WERI-Rb-1 (cell line): ENCODE results near the gene DLD.
"Not testable (repeated sequence)": the region's sequence is repeated elsewhere in the genome, so short reads cannot be mapped to it uniquely, and the experiment has no call there.

Experiments
- DNase-seq: peaks from one replicate; pipeline ENCODE4 v3.0.0-alpha.2; 2020
- H3K27ac ChIP-seq: fragments of 250-450 bp; sonication (Bioruptor Pico); 2 replicates; pipeline ENCODE4 v1.5.1; 2020; ENCODE audit warnings: mild to moderate bottlenecking, moderate library complexity
- H3K27me3 ChIP-seq: fragments of 250-450 bp; sonication (Bioruptor Pico); 2 replicates; pipeline ENCODE4 v1.5.1; 2021; ENCODE audit warnings: mild to moderate bottlenecking, low read depth, moderate library complexity; ENCODE audit not compliant: insufficient read depth, severe bottlenecking
- H3K36me3 ChIP-seq: fragments of 250-450 bp; sonication (Bioruptor Pico); 2 replicates; pipeline ENCODE4 v1.5.1; 2020; ENCODE audit warnings: mild to moderate bottlenecking, moderate library complexity
- H3K4me3 ChIP-seq: 2 replicates; pipeline ENCODE4 v1.5.1; 2011; ENCODE audit warnings: low read depth, mild to moderate bottlenecking, control low read depth, low read length
- H3K9me3 ChIP-seq: fragments of 250-450 bp; sonication (Bioruptor Pico); 2 replicates; pipeline ENCODE4 v1.5.1; 2021; ENCODE audit warnings: mild to moderate bottlenecking, moderate library complexity; ENCODE audit not compliant: severe bottlenecking
- CTCF ChIP-seq: IDR thresholded peaks from 2 replicates; pipeline ENCODE4 v1.5.1; 2011; ENCODE audit warnings: low read depth, mild to moderate bottlenecking, control low read depth, inconsistent platforms, low read length

The DLD gene

GRCh38 chr7:107917763-107918651, 27.0 kb downstream of the DLD start:
- Histone ChIP-seq H3K27ac (no peak overlapping the region), H3K36me3 (peaks cover 71% of the 10 kb centered on the region), H3K27me3 (no peaks in the 10 kb centered on the region), H3K9me3 (no peaks in the 10 kb centered on the region), H3K4me3 (no peak overlapping the region)
- TF ChIP-seq CTCF, result no peak
- no peak for DNase-seq

- Histone ChIP-seq H3K27me3 (no peaks in the 10 kb centered on the region), H3K36me3 (peaks cover 77% of the 10 kb centered on the region), H3K27ac (no peak overlapping the region), H3K9me3 (no peaks in the 10 kb centered on the region), H3K4me3 (no peak overlapping the region)
- no peak for TF ChIP-seq CTCF
- DNase-seq, result no peak
Observed at GRCh38 chr7:107918948-107919347, 28.0 kb downstream of the DLD start.

- Histone ChIP-seq H3K36me3 (peaks cover 86% of the 10 kb centered on the region), H3K27ac (no peak overlapping the region), H3K27me3 (no peaks in the 10 kb centered on the region), H3K4me3 (no peak overlapping the region), H3K9me3 (no peaks in the 10 kb centered on the region)
- TF ChIP-seq CTCF, result no peak
- no peak for DNase-seq
Observed at GRCh38 chr7:107920048-107920772, 29.2 kb downstream of the DLD start.

GRCh38 chr7:107921826-107922225, 30.8 kb downstream of the DLD start:
- H3K27ac ChIP-seq, H3K9me3 ChIP-seq, H3K4me3 ChIP-seq, H3K27me3 ChIP-seq, DNase-seq: not testable (repeated sequence)
- H3K36me3 ChIP-seq, result peaks cover 87% of the 10 kb centered on the region

- peaks cover 81% of the 10 kb centered on the region for H3K36me3 ChIP-seq
Observed at GRCh38 chr7:107922886-107923285, 31.9 kb downstream of the DLD start.

More at GRCh38 chr7:107922886-107923285, 31.9 kb downstream of the DLD start:
- no peaks in the 10 kb centered on the region for H3K27me3 ChIP-seq
- no peak overlapping the region for H3K27ac ChIP-seq
- DNase-seq, result no peak
- no peak overlapping the region for H3K4me3 ChIP-seq
- no peak for TF ChIP-seq CTCF
- no peaks in the 10 kb centered on the region for H3K9me3 ChIP-seq
